ENCODE data around the gene ZBTB20.

ZBTB20 gene

GRCh38 chr3:114400371-114400770 lies 746.7 kb downstream of the ZBTB20 start:
- no peaks in the 10 kb centered on the region for H3K4me1 ChIP-seq (ENCODE audit: control insufficient read depth in 2 of 2, insufficient read depth in 2 of 2, low read length in 2 of 2)
- H3K9me3 ChIP-seq (ENCODE audit: control insufficient read depth in 2 of 2, low read length in 2 of 2): no peaks in the 10 kb centered on the region
- no peaks in the 10 kb centered on the region for H3K36me3 ChIP-seq (ENCODE audit: control insufficient read depth in 2 of 2, insufficient read depth in 2 of 2, low read length in 2 of 2)
- H3K9ac ChIP-seq (ENCODE audit: low read depth in 1 of 2, low read length in 2 of 2): no peak overlapping the region
- H3K4me3 ChIP-seq (ENCODE audit: low read length in 2 of 2): no peak overlapping the region
- no peaks in the 10 kb centered on the region for H3K27me3 ChIP-seq (ENCODE audit: control insufficient read depth in 2 of 2, insufficient read depth in 2 of 2, low read length in 2 of 2)
- no peak overlapping the region for H3K27ac ChIP-seq (ENCODE audit: low read depth in 2 of 2, low read length in 2 of 2)

DNA sequence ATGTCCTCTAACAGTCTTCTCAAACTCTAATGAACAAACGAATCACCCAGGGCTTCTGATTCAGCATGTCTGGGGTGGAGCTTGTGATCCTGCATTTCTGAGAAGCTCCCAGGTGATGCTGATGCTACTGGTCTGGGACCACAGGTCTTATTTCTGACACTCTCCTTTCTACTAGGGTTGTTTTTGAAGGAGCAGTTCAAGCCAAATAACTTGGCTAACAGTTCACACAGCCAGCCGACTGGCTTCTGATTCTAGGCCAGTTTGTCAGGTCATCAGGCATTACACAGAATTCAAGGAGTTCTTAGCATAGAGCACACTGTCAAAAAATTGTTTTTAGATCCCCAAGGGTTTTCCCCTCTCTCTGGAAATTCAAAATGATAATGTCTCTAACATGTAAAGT lies 752.5 kb downstream of the ZBTB20 start:
- Histone ChIP-seq H3K4me1 (ENCODE audit: control insufficient read depth in 2 of 2, insufficient read depth in 2 of 2, low read length in 2 of 2) (no peaks in the 10 kb centered on the region), H3K27me3 (ENCODE audit: control insufficient read depth in 2 of 2, insufficient read depth in 2 of 2, low read length in 2 of 2) (no peaks in the 10 kb centered on the region), H3K9ac (ENCODE audit: low read depth in 1 of 2, low read length in 2 of 2) (no peak overlapping the region), H3K9me3 (ENCODE audit: control insufficient read depth in 2 of 2, low read length in 2 of 2) (no peaks in the 10 kb centered on the region), H3K27ac (ENCODE audit: low read depth in 2 of 2, low read length in 2 of 2) (no peak overlapping the region), H3K4me3 (ENCODE audit: low read length in 2 of 2) (no peak overlapping the region), H3K36me3 (ENCODE audit: control insufficient read depth in 2 of 2, insufficient read depth in 2 of 2, low read length in 2 of 2) (no peaks in the 10 kb centered on the region)

DNA sequence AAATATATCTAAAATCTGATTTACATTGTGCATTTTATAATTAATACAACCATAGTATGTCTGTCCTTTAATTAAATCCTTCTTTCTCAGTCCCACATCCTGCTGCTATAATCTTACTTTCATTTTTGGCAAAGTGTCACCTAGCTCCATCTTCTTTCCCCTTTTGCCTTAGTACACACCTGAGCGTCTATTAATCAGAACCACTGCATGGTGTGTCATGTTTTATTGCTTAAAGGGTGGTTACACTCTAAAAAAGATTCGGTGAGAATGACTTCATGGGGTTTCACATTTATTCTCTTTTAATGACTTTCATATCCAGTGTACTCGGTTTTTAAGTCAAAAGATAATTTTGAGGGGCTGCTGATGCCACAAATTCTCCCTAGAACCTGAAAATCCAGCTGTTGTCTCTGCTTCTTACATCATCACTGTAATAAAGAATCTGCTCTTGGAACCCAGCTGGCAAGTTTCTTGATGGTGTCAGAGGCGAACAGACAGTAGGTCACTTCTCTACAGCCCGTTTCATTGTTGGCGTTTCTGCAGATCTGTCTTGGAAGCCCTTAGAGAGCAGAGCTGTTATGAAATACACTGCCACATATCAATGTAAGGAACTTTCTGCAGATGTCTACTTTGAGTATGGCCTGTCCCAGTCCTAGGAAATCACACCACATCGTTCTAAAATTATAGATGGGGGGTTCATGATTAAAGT lies 753.6 kb downstream of the ZBTB20 start:
- H3K27me3 ChIP-seq (ENCODE audit: control insufficient read depth in 2 of 2, insufficient read depth in 2 of 2, low read length in 2 of 2): no peaks in the 10 kb centered on the region

GRCh38 chr3:114392831-114393230 lies 754.3 kb downstream of the ZBTB20 start:
- H3K27me3 ChIP-seq (ENCODE audit: control insufficient read depth in 2 of 2, insufficient read depth in 2 of 2, low read length in 2 of 2): no peaks in the 10 kb centered on the region
- peaks cover 4 to 5% of the 10 kb centered on the region in 2 donors for H3K36me3 ChIP-seq (ENCODE audit: control insufficient read depth in 2 of 2, insufficient read depth in 2 of 2, low read length in 2 of 2)
- no peak overlapping the region for H3K4me3 ChIP-seq (ENCODE audit: low read length in 2 of 2)
- no peaks in the 10 kb centered on the region for H3K4me1 ChIP-seq (ENCODE audit: control insufficient read depth in 2 of 2, insufficient read depth in 2 of 2, low read length in 2 of 2)
- no peak overlapping the region for H3K9ac ChIP-seq (ENCODE audit: low read depth in 1 of 2, low read length in 2 of 2)
- H3K27ac ChIP-seq (ENCODE audit: low read depth in 2 of 2, low read length in 2 of 2): no peak overlapping the region
- H3K9me3 ChIP-seq (ENCODE audit: control insufficient read depth in 2 of 2, low read length in 2 of 2): no peaks in the 10 kb centered on the region

More for the DNA sequence above, 753.6 kb downstream of the ZBTB20 start:
- H3K4me3 ChIP-seq (ENCODE audit: low read length in 2 of 2): no peak overlapping the region
- H3K27ac ChIP-seq (ENCODE audit: low read depth in 2 of 2, low read length in 2 of 2): no peak overlapping the region
- no peak overlapping the region for H3K9ac ChIP-seq (ENCODE audit: low read depth in 1 of 2, low read length in 2 of 2)
- H3K36me3 ChIP-seq (ENCODE audit: control insufficient read depth in 2 of 2, insufficient read depth in 2 of 2, low read length in 2 of 2): peaks cover 1 to 2% of the 10 kb centered on the region in 2 donors
- no peaks in the 10 kb centered on the region for H3K4me1 ChIP-seq (ENCODE audit: control insufficient read depth in 2 of 2, insufficient read depth in 2 of 2, low read length in 2 of 2)
- H3K9me3 ChIP-seq (ENCODE audit: control insufficient read depth in 2 of 2, low read length in 2 of 2): no peaks in the 10 kb centered on the region

DNA sequence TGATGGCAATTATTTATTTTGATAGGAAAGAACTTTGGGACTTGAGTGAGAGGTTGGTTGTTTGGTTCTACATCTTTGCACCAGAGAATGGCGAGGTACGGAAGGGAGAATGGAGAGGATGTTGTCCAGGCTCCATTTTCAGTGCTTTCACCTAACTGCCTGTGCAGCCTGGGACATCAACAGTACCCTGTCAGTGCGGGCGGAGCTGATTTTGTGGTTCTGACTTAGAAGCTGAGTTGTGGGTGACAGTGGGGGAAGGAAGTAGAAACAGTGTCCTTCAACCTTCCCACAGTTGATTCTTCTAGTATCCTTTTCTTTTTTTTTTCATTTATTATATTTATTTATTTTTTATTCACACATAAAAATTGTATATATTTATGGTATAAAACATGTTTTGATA lies 757.9 kb downstream of the ZBTB20 start:
- H3K4me1 ChIP-seq (ENCODE audit: control insufficient read depth in 2 of 2, insufficient read depth in 2 of 2, low read length in 2 of 2): no peaks in the 10 kb centered on the region
- H3K36me3 ChIP-seq (ENCODE audit: control insufficient read depth in 2 of 2, insufficient read depth in 2 of 2, low read length in 2 of 2): peaks cover 4 to 5% of the 10 kb centered on the region in 2 donors
- no peak overlapping the region for H3K27ac ChIP-seq (ENCODE audit: low read depth in 2 of 2, low read length in 2 of 2)
- no peaks in the 10 kb centered on the region for H3K9me3 ChIP-seq (ENCODE audit: control insufficient read depth in 2 of 2, low read length in 2 of 2)
- no peak overlapping the region for H3K4me3 ChIP-seq (ENCODE audit: low read length in 2 of 2)
- H3K9ac ChIP-seq (ENCODE audit: low read depth in 1 of 2, low read length in 2 of 2): no peak overlapping the region
- no peaks in the 10 kb centered on the region for H3K27me3 ChIP-seq (ENCODE audit: control insufficient read depth in 2 of 2, insufficient read depth in 2 of 2, low read length in 2 of 2)

DNA sequence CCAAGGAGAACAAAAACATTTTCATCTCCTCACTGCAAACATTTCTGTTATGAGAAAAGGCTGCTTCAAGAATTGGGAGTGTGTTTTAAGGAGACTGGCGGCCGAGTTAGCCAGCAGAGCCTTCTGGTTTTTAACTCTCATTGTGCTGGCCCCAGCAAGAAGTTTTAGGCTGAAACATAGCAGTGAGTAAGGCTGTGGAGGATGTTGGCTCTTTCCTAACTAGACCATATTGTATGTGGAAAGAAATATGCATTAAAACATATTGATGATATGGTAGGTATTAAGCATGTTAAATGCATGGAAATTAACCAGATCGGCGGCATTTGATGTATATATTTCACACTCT lies 762.6 kb downstream of the ZBTB20 start:
- Histone ChIP-seq H3K36me3 (ENCODE audit: control insufficient read depth in 2 of 2, insufficient read depth in 2 of 2, low read length in 2 of 2) (peaks cover 5 to 9% of the 10 kb centered on the region in 2 donors), H3K9me3 (ENCODE audit: control insufficient read depth in 2 of 2, low read length in 2 of 2) (no peaks in the 10 kb centered on the region), H3K9ac (ENCODE audit: low read depth in 1 of 2, low read length in 2 of 2) (no peak overlapping the region), H3K27me3 (ENCODE audit: control insufficient read depth in 2 of 2, insufficient read depth in 2 of 2, low read length in 2 of 2) (no peaks in the 10 kb centered on the region), H3K27ac (ENCODE audit: low read depth in 2 of 2, low read length in 2 of 2) (peak overlapping the region; percentile 34 to 38), H3K4me1 (ENCODE audit: control insufficient read depth in 2 of 2, insufficient read depth in 2 of 2, low read length in 2 of 2) (no peaks in the 10 kb centered on the region), H3K4me3 (ENCODE audit: low read length in 2 of 2) (peak overlapping the region in 1 of 2 donors; percentile 66)

DNA sequence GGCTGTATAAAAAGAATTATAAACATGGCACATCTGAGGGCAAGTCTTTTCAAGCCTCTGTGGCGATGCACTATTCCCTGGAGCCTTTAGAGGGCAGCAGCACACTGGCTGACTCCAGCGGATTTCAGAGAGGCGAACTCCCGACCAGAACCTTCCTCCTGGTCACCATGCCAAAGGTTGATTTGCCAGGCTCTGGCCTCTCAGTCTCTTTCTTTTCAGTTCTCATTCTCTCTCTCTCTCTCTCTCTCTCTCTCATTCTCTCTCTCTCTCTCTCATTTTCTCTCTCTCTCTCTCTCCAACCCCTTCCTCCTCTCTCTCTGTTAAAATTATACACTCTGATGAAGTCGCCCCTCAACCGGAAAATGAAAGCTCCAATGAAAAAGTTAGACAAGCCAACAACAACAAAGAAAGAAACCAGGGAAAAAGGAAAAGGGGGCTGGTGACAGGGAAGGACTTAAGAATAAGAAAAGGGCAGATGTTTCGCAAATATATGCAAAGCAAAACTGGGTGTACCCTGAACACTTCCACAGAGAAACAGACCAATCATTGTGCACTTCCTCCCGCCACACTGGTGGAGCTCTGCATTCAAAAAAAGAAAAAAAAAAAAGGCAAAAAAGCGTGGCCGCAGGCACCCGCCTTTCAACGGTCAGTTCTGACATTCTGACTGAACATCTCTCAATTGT lies 763.1 kb downstream of the ZBTB20 start:
- no peaks in the 10 kb centered on the region for H3K4me1 ChIP-seq (ENCODE audit: control insufficient read depth in 2 of 2, insufficient read depth in 2 of 2, low read length in 2 of 2)
- H3K4me3 ChIP-seq (ENCODE audit: low read length in 2 of 2): peak overlapping the region; percentile 11 to 66
- no peaks in the 10 kb centered on the region for H3K27me3 ChIP-seq (ENCODE audit: control insufficient read depth in 2 of 2, insufficient read depth in 2 of 2, low read length in 2 of 2)
- H3K9ac ChIP-seq (ENCODE audit: low read depth in 1 of 2, low read length in 2 of 2): no peak overlapping the region
- no peaks in the 10 kb centered on the region for H3K9me3 ChIP-seq (ENCODE audit: control insufficient read depth in 2 of 2, low read length in 2 of 2)
- peak overlapping the region; percentile 34 to 38 for H3K27ac ChIP-seq (ENCODE audit: low read depth in 2 of 2, low read length in 2 of 2)
- H3K36me3 ChIP-seq (ENCODE audit: control insufficient read depth in 2 of 2, insufficient read depth in 2 of 2, low read length in 2 of 2): peaks cover 5 to 9% of the 10 kb centered on the region in 2 donors

DNA sequence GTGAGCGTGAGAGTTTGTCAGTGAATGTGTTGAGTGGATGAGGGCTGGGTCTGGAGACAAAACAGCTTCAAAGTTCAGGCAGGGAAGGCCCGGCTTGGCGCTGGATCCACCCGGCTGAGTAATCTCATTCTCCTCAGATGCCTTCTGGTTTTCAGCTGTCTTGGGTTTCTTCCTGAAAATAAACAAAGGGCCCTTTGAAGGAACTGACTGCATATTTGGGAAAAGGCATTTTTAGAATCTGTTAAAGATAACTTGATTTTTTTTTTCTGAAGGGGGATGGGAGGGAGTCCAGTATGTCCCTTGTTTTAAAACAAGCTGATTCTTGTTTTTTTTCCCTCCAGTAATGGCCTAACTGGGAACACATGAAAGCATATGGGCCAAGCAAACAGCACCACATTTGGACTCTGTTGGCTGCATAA lies 766.8 kb downstream of the ZBTB20 start:
- H3K4me1 ChIP-seq (ENCODE audit: control insufficient read depth in 2 of 2, insufficient read depth in 2 of 2, low read length in 2 of 2): no peaks in the 10 kb centered on the region
- H3K9ac ChIP-seq (ENCODE audit: low read depth in 1 of 2, low read length in 2 of 2): no peak overlapping the region
- no peaks in the 10 kb centered on the region for H3K27me3 ChIP-seq (ENCODE audit: control insufficient read depth in 2 of 2, insufficient read depth in 2 of 2, low read length in 2 of 2)
- peaks cover 10% of the 10 kb centered on the region in 2 donors for H3K36me3 ChIP-seq (ENCODE audit: control insufficient read depth in 2 of 2, insufficient read depth in 2 of 2, low read length in 2 of 2)
- H3K9me3 ChIP-seq (ENCODE audit: control insufficient read depth in 2 of 2, low read length in 2 of 2): no peaks in the 10 kb centered on the region
- no peak overlapping the region for H3K4me3 ChIP-seq (ENCODE audit: low read length in 2 of 2)
- peak overlapping the region; percentile 30 to 63 for H3K27ac ChIP-seq (ENCODE audit: low read depth in 2 of 2, low read length in 2 of 2)

DNA sequence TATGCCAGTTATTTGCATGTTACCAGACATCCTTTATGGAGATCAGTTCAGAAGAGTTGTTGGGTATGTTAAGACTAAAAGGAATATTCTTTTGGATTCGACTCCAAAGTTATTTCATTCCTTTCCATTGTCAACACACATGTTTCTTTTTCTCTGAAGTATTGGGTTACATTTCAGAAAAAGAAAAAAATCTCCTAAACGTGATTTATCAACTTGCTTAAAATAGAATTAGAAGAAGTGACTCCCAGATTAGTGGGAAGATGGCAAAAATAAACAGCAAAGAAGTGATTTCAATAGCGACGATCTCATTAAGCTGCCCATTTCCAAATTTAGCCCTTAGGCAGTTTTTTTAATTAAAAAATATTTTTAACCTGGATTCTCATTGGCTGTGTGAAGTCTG lies 767.8 kb downstream of the ZBTB20 start:
- Histone ChIP-seq H3K9me3 (ENCODE audit: control insufficient read depth in 2 of 2, low read length in 2 of 2) (no peaks in the 10 kb centered on the region), H3K36me3 (ENCODE audit: control insufficient read depth in 2 of 2, insufficient read depth in 2 of 2, low read length in 2 of 2) (peaks cover 10% of the 10 kb centered on the region in 2 donors), H3K27ac (ENCODE audit: low read depth in 2 of 2, low read length in 2 of 2) (no peak overlapping the region), H3K4me1 (ENCODE audit: control insufficient read depth in 2 of 2, insufficient read depth in 2 of 2, low read length in 2 of 2) (no peaks in the 10 kb centered on the region), H3K9ac (ENCODE audit: low read depth in 1 of 2, low read length in 2 of 2) (no peak overlapping the region), H3K27me3 (ENCODE audit: control insufficient read depth in 2 of 2, insufficient read depth in 2 of 2, low read length in 2 of 2) (no peaks in the 10 kb centered on the region), H3K4me3 (ENCODE audit: low read length in 2 of 2) (no peak overlapping the region)

- Histone ChIP-seq H3K9me3 (ENCODE audit: control insufficient read depth in 2 of 2, low read length in 2 of 2) (no peaks in the 10 kb centered on the region), H3K9ac (ENCODE audit: low read depth in 1 of 2, low read length in 2 of 2) (no peak overlapping the region), H3K4me3 (ENCODE audit: low read length in 2 of 2) (no peak overlapping the region), H3K36me3 (ENCODE audit: control insufficient read depth in 2 of 2, insufficient read depth in 2 of 2, low read length in 2 of 2) (peaks cover 10% of the 10 kb centered on the region in 2 donors), H3K27ac (ENCODE audit: low read depth in 2 of 2, low read length in 2 of 2) (no peak overlapping the region), H3K4me1 (ENCODE audit: control insufficient read depth in 2 of 2, insufficient read depth in 2 of 2, low read length in 2 of 2) (no peaks in the 10 kb centered on the region), H3K27me3 (ENCODE audit: control insufficient read depth in 2 of 2, insufficient read depth in 2 of 2, low read length in 2 of 2) (no peaks in the 10 kb centered on the region)
Measured at GRCh38 chr3:114378760-114379159, 768.3 kb downstream of the ZBTB20 start.

All from mucosa of rectum (tissue), 2 donors.